ENCODE measurements around the gene MAST2. TPM values are rescaled to one million over a fixed set of nuclear protein-coding genes. Genes with fewer than 3 reads are reported as not detected.

Gene MAST2
- polyA plus RNA-seq, 1 donor = 49.7 TPM

GRCh38 chr1:46070164-46070814 lies 266.9 kb downstream of the MAST2 start:
- no peak for DNase-seq
- H3K4me3 ChIP-seq (ENCODE audit: low read length) = no peak overlapping the region
- H3K36me3 ChIP-seq (ENCODE audit: control insufficient read depth, insufficient read depth, low read length) = peaks cover 4% of the 10 kb centered on the region
- peaks cover under 1% of the 10 kb centered on the region for H3K4me1 ChIP-seq (ENCODE audit: control insufficient read depth, insufficient read depth, low read length)
- H3K27me3 ChIP-seq (ENCODE audit: control insufficient read depth, insufficient read depth, low read length) = no peaks in the 10 kb centered on the region
- WGBS (ENCODE audit: insufficient coverage, low lambda C conversion rate) = 91% methylated on average over 4 of the region's 6 CpGs
- H3K9me3 ChIP-seq (ENCODE audit: control insufficient read depth, low read depth, low read length) = no peaks in the 10 kb centered on the region
- H3K27ac ChIP-seq (ENCODE audit: low read length) = no peak overlapping the region

GRCh38 chr1:46072975-46073374 lies 269.6 kb downstream of the MAST2 start:
- H3K36me3 ChIP-seq (ENCODE audit: control insufficient read depth, insufficient read depth, low read length) = peaks cover 4% of the 10 kb centered on the region
- no peak for DNase-seq
- H3K9me3 ChIP-seq (ENCODE audit: control insufficient read depth, low read depth, low read length) = no peaks in the 10 kb centered on the region
- no peaks in the 10 kb centered on the region for H3K4me1 ChIP-seq (ENCODE audit: control insufficient read depth, insufficient read depth, low read length)
- no peak overlapping the region for H3K4me3 ChIP-seq (ENCODE audit: low read length)
- WGBS (ENCODE audit: insufficient coverage, low lambda C conversion rate) = no CpG with 5 or more reads among the region's 1 CpG
- H3K27ac ChIP-seq (ENCODE audit: low read length) = no peak overlapping the region
- no peaks in the 10 kb centered on the region for H3K27me3 ChIP-seq (ENCODE audit: control insufficient read depth, insufficient read depth, low read length)

- H3K9me3 ChIP-seq (ENCODE audit: control insufficient read depth, low read depth, low read length) = no peaks in the 10 kb centered on the region
- 100% methylated on average over 2 of the region's 2 CpGs for WGBS (ENCODE audit: insufficient coverage, low lambda C conversion rate)
Observed at GRCh38 chr1:46076343-46076742, 272.9 kb downstream of the MAST2 start.

GRCh38 chr1:46077644-46078043 lies 274.2 kb downstream of the MAST2 start:
- no peaks in the 10 kb centered on the region for H3K4me1 ChIP-seq (ENCODE audit: control insufficient read depth, insufficient read depth, low read length)
- H3K27me3 ChIP-seq (ENCODE audit: control insufficient read depth, insufficient read depth, low read length) = no peaks in the 10 kb centered on the region
- no peak overlapping the region for H3K4me3 ChIP-seq (ENCODE audit: low read length)
- no peaks in the 10 kb centered on the region for H3K9me3 ChIP-seq (ENCODE audit: control insufficient read depth, low read depth, low read length)
- DNase-seq = no peak
- peaks cover 4% of the 10 kb centered on the region for H3K36me3 ChIP-seq (ENCODE audit: control insufficient read depth, insufficient read depth, low read length)
- no peak overlapping the region for H3K27ac ChIP-seq (ENCODE audit: low read length)
- 100% methylated on average over 3 of the region's 4 CpGs for WGBS (ENCODE audit: insufficient coverage, low lambda C conversion rate)

More at GRCh38 chr1:46076343-46076742, 272.9 kb downstream of the MAST2 start:
- H3K4me1 ChIP-seq (ENCODE audit: control insufficient read depth, insufficient read depth, low read length) = no peaks in the 10 kb centered on the region
- DNase-seq = no peak
- no peak overlapping the region for H3K27ac ChIP-seq (ENCODE audit: low read length)
- H3K36me3 ChIP-seq (ENCODE audit: control insufficient read depth, insufficient read depth, low read length) = peaks cover 4% of the 10 kb centered on the region
- no peak overlapping the region for H3K4me3 ChIP-seq (ENCODE audit: low read length)
- no peaks in the 10 kb centered on the region for H3K27me3 ChIP-seq (ENCODE audit: control insufficient read depth, insufficient read depth, low read length)

- Histone ChIP-seq H3K27me3 (ENCODE audit: control insufficient read depth, insufficient read depth, low read length) (no peaks in the 10 kb centered on the region), H3K27ac (ENCODE audit: low read length) (no peak overlapping the region), H3K4me3 (ENCODE audit: low read length) (no peak overlapping the region), H3K9me3 (ENCODE audit: control insufficient read depth, low read depth, low read length) (no peaks in the 10 kb centered on the region), H3K4me1 (ENCODE audit: control insufficient read depth, insufficient read depth, low read length) (no peaks in the 10 kb centered on the region), H3K36me3 (ENCODE audit: control insufficient read depth, insufficient read depth, low read length) (no peaks in the 10 kb centered on the region)
- WGBS (ENCODE audit: insufficient coverage, low lambda C conversion rate) = 100% methylated on average over 1 of the region's 3 CpGs
- DNase-seq = no peak
Observed at GRCh38 chr1:46080257-46080656, 276.8 kb downstream of the MAST2 start.

GRCh38 chr1:46081206-46081605 lies 277.8 kb downstream of the MAST2 start:
- H3K36me3 ChIP-seq (ENCODE audit: control insufficient read depth, insufficient read depth, low read length) = no peaks in the 10 kb centered on the region
- 100% methylated on average over 1 of the region's 7 CpGs for WGBS (ENCODE audit: insufficient coverage, low lambda C conversion rate)
- no peak overlapping the region for H3K27ac ChIP-seq (ENCODE audit: low read length)
- H3K4me3 ChIP-seq (ENCODE audit: low read length) = no peak overlapping the region
- no peaks in the 10 kb centered on the region for H3K27me3 ChIP-seq (ENCODE audit: control insufficient read depth, insufficient read depth, low read length)
- DNase-seq = no peak
- no peaks in the 10 kb centered on the region for H3K9me3 ChIP-seq (ENCODE audit: control insufficient read depth, low read depth, low read length)
- H3K4me1 ChIP-seq (ENCODE audit: control insufficient read depth, insufficient read depth, low read length) = no peaks in the 10 kb centered on the region

GRCh38 chr1:46081619-46082018 lies 278.2 kb downstream of the MAST2 start:
- no CpG with 5 or more reads among the region's 1 CpG for WGBS (ENCODE audit: insufficient coverage, low lambda C conversion rate)
- Histone ChIP-seq H3K4me3 (ENCODE audit: low read length) (no peak overlapping the region), H3K36me3 (ENCODE audit: control insufficient read depth, insufficient read depth, low read length) (no peaks in the 10 kb centered on the region), H3K9me3 (ENCODE audit: control insufficient read depth, low read depth, low read length) (no peaks in the 10 kb centered on the region), H3K27ac (ENCODE audit: low read length) (no peak overlapping the region), H3K27me3 (ENCODE audit: control insufficient read depth, insufficient read depth, low read length) (no peaks in the 10 kb centered on the region), H3K4me1 (ENCODE audit: control insufficient read depth, insufficient read depth, low read length) (no peaks in the 10 kb centered on the region)
- DNase-seq = no peak

- no peak for DNase-seq
- H3K9me3 ChIP-seq (ENCODE audit: control insufficient read depth, low read depth, low read length) = no peaks in the 10 kb centered on the region
- no peaks in the 10 kb centered on the region for H3K4me1 ChIP-seq (ENCODE audit: control insufficient read depth, insufficient read depth, low read length)
Observed at GRCh38 chr1:46083579-46083978, 280.2 kb downstream of the MAST2 start.

GRCh38 chr1:46084553-46085451 lies 281.4 kb downstream of the MAST2 start:
- H3K4me3 ChIP-seq (ENCODE audit: low read length) = no peak overlapping the region
- WGBS (ENCODE audit: insufficient coverage, low lambda C conversion rate) = no CpG with 5 or more reads among the region's 1 CpG
- no peaks in the 10 kb centered on the region for H3K9me3 ChIP-seq (ENCODE audit: control insufficient read depth, low read depth, low read length)
- H3K4me1 ChIP-seq (ENCODE audit: control insufficient read depth, insufficient read depth, low read length) = no peaks in the 10 kb centered on the region
- no peaks in the 10 kb centered on the region for H3K36me3 ChIP-seq (ENCODE audit: control insufficient read depth, insufficient read depth, low read length)
- H3K27me3 ChIP-seq (ENCODE audit: control insufficient read depth, insufficient read depth, low read length) = no peaks in the 10 kb centered on the region
- H3K27ac ChIP-seq (ENCODE audit: low read length) = no peak overlapping the region
- no peak for DNase-seq

More at GRCh38 chr1:46083579-46083978, 280.2 kb downstream of the MAST2 start:
- Histone ChIP-seq H3K27me3 (ENCODE audit: control insufficient read depth, insufficient read depth, low read length) (no peaks in the 10 kb centered on the region), H3K36me3 (ENCODE audit: control insufficient read depth, insufficient read depth, low read length) (no peaks in the 10 kb centered on the region), H3K27ac (ENCODE audit: low read length) (no peak overlapping the region), H3K4me3 (ENCODE audit: low read length) (no peak overlapping the region)

All from large intestine (tissue), 3 donors.